Esophagus squamous epithelium (tissue), 5 donors: ENCODE data around the gene TUBE1. TPM values are rescaled to one million over a fixed set of nuclear protein-coding genes. Genes with fewer than 3 reads are reported as not detected.

Source experiments
- DNase-seq: peaks from one replicate; lab custom pipeline; 2025; lab: John Stamatoyannopoulos, UW
- H3K27ac ChIP-seq, 4 donors: fragments of 200-600 bp; sonication (generic); one replicate each; pipeline ENCODE4 v1.5.1; 2016 to 2019; ENCODE audit warnings: mild to moderate bottlenecking in 1 of 4
- H3K27me3 ChIP-seq, 4 donors: fragments of 200-600 bp; sonication (generic); 1 replicate in 3 of 4; 2 replicates in 1 of 4; pipeline versions ENCODE4 v1.5.1 to v1.6.0; 2017 to 2021; ENCODE audit warnings: antibody characterized with exemption in 1 of 4
- H3K36me3 ChIP-seq, 3 donors: fragments of 200-600 bp; sonication (generic); one replicate each; pipeline ENCODE4 v1.5.1; 2016 to 2019
- H3K4me1 ChIP-seq, 3 donors: fragments of 200-600 bp; sonication (generic); one replicate each; pipeline ENCODE4 v1.5.1; 2017 to 2019
- H3K4me3 ChIP-seq, 4 donors: fragments of 200-600 bp; sonication (generic); 1 replicate in 3 of 4; 2 replicates in 1 of 4; pipeline ENCODE4 v1.5.1; 2016 to 2019; ENCODE audit warnings: mild to moderate bottlenecking in 2 of 4, moderate library complexity in 1 of 4
- H3K9me3 ChIP-seq, 3 donors: fragments of 200-600 bp; sonication (generic); one replicate each; pipeline ENCODE4 v1.5.1; 2016 to 2019
- CTCF ChIP-seq, 6 experiments: fragments of 450-650 bp in 4 of 6; fragments of 200-600 bp in 2 of 6; sonication (generic) in 2 of 6; IDR thresholded peaks; one replicate each; pipeline ENCODE4 v1.5.1; 2016 to 2019; ENCODE audit warnings: antibody characterized with exemption in 6 of 6, mild to moderate bottlenecking in 4 of 6, moderate library complexity in 4 of 6
- POLR2A ChIP-seq, 4 donors: fragments of 450-650 bp; IDR thresholded peaks; one replicate each; pipeline ENCODE4 v1.6.1; 2017; ENCODE audit warnings: antibody characterized with exemption in 4 of 4, mild to moderate bottlenecking in 4 of 4, moderate library complexity in 3 of 4
- WGBS, 2 donors: methylation state at CpG; one replicate each; pipeline ENCODE4 v1.1.5; 2018; 5-methylcytosine and 5-hydroxymethylcytosine counted together
- intact Hi-C: fragments of 100-400 bp; cut with DNase I; formaldehyde crosslinking; loops from one replicate; pipeline ENCODE4 v1.15.0; 2022
- total RNA-seq, 4 donors: library from RNA; depleted of rRNA; stranded (reverse); fragments of >200 nt; gene quantifications; one replicate each; pipeline ENCODE4 v1.1.0, GENCODE V29; 2016
- donor health status: DM: yes; HTN: yes; CAD: no.

TUBE1 gene
- total RNA-seq, 4 donors from 2014 or later, result 9.7 to 28.4 (median 12.9) TPM

GRCh38 chr6:112037783-112038216 is 49.5 kb downstream of the TUBE1 start:
- Histone ChIP-seq H3K4me3 (peak overlapping the region in 1 of 4 donors; percentile 28), H3K36me3 (no peaks in the 10 kb centered on the region), H3K27ac (peak overlapping the region; percentile 3 to 85 (median 69)), H3K4me1 (peaks cover 0 to 25% (median 9%) of the 10 kb centered on the region in 3 donors), H3K27me3 (no peaks in the 10 kb centered on the region), H3K9me3 (no peaks in the 10 kb centered on the region)
- intact Hi-C loops, result no loop called here
- DNase-seq, result no peak
- WGBS, 2 donors, result 25 to 61% methylated on average over 1 to 8 of the region's 8 CpGs
- TF ChIP-seq CTCF (IDR thresholded peaks at IDR 0.05), result no peak
- no peak for TF ChIP-seq POLR2A (IDR thresholded peaks at IDR 0.05)

DNA sequence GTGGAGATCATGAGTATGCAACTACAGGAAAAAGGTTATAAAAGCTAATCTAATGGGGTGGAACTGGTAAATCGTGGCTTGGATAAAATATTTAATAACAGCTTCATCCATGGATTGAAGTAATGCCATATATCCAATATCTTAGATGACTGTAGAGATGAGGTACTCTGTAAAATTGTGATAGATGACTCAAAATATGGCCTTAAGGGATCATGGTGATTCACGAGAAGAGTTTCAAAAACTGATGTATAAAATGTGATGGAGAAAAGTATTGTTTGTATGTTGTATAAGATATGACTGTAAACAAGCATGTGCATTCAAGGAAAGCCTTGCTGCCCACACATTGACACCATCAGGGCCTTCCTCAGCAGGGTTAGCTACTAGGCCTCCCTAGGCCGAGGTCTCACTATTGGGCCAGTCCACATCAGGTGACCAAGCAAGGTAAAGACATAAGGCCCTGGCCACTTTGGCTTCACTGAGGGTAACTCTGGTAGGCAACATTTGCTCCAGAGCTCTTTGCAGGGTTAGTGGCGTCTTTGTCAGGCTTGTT is 51.1 kb downstream of the TUBE1 start:
- peak overlapping the region in 3 of 4 donors; percentile 32 to 72 (median 53) for H3K27ac ChIP-seq
- 70 to 86% methylated on average over 4 of the region's 4 CpGs for WGBS, 2 donors
- intact Hi-C loops, result no loop called here

GRCh38 chr6:112034616-112034995 is 52.7 kb downstream of the TUBE1 start:
- Histone ChIP-seq H3K27ac (peak overlapping the region in 3 of 4 donors; percentile 25 to 43 (median 33)), H3K36me3 (no peaks in the 10 kb centered on the region), H3K9me3 (no peaks in the 10 kb centered on the region), H3K27me3 (no peaks in the 10 kb centered on the region), H3K4me3 (no peak overlapping the region), H3K4me1 (peaks cover 0 to 42% (median 9%) of the 10 kb centered on the region in 3 donors)
- intact Hi-C loops, result no loop called here
- no peak for DNase-seq
- WGBS, 2 donors, result 90 to 95% methylated on average over 4 of the region's 4 CpGs
- TF ChIP-seq CTCF (IDR thresholded peaks at IDR 0.05) (no peak), POLR2A (IDR thresholded peaks at IDR 0.05) (no peak)

More for the DNA sequence above, 51.1 kb downstream of the TUBE1 start:
- no peak for TF ChIP-seq CTCF (IDR thresholded peaks at IDR 0.05)
- no peak for TF ChIP-seq POLR2A (IDR thresholded peaks at IDR 0.05)
- DNase-seq, result no peak
- no peaks in the 10 kb centered on the region for H3K36me3 ChIP-seq
- H3K4me3 ChIP-seq, result no peak overlapping the region
- H3K9me3 ChIP-seq, result no peaks in the 10 kb centered on the region
- H3K27me3 ChIP-seq, result no peaks in the 10 kb centered on the region
- peaks cover 0 to 26% (median 9%) of the 10 kb centered on the region in 3 donors for H3K4me1 ChIP-seq

DNA sequence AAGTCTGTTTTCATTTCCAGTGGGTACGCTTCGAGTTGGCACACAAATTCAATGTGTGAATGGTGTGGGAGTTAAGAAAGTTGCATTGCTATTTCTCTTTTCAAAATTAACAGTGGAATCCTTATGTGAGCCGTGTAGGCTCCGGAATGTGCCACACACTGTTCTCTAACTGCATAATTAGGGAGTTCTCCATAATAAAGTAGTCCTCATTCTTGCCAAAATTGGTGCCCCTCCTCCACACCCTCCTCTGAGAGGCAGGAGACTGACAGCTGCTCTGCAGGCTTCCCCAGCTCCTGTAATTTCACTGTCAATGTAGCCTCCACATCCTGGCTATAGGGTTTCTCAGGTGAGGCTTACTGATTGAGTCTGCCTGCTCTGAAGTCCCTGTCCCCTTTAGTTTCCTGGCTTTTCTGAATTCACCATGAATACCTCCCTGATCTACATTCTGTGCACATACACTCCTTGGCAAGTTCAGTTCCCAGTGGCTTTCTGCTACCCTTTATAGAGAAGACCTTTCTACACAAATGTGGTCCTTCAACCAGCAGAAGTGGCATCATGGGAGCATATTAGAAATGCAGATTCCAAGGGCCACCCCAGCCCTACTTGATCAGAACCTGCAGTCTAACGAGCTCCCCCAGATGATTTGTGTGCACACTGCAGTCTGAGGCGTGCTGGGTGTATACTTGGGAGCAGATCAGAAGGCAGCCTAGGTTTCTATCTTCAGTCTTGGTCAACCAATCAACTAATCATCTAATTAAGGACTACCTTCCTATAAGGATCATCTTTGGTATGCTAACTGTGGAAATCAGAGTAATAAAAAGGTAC is 53.3 kb downstream of the TUBE1 start:
- TF ChIP-seq POLR2A (IDR thresholded peaks at IDR 0.05) (no peak), CTCF (IDR thresholded peaks at IDR 0.05) (no peak)
- Histone ChIP-seq H3K4me1 (peaks cover 0 to 43% (median 9%) of the 10 kb centered on the region in 3 donors), H3K4me3 (no peak overlapping the region), H3K9me3 (no peaks in the 10 kb centered on the region), H3K36me3 (no peaks in the 10 kb centered on the region), H3K27me3 (no peaks in the 10 kb centered on the region), H3K27ac (peak overlapping the region in 3 of 4 donors; percentile 25 to 43 (median 33))
- intact Hi-C loops, result no loop called here
- no peak for DNase-seq
- 58 to 73% methylated on average over 4 to 6 of the region's 6 CpGs for WGBS, 2 donors

GRCh38 chr6:112032728-112033127 is 54.6 kb downstream of the TUBE1 start:
- WGBS, 2 donors, result 75 to 82% methylated on average over 6 of the region's 6 CpGs
- intact Hi-C loops, result no loop called here
- no peak for TF ChIP-seq POLR2A (IDR thresholded peaks at IDR 0.05)
- TF ChIP-seq CTCF (IDR thresholded peaks at IDR 0.05), result no peak
- no peaks in the 10 kb centered on the region for H3K9me3 ChIP-seq
- DNase-seq, result no peak
- no peak overlapping the region for H3K4me3 ChIP-seq
- no peaks in the 10 kb centered on the region for H3K27me3 ChIP-seq
- no peak overlapping the region for H3K27ac ChIP-seq
- no peaks in the 10 kb centered on the region for H3K36me3 ChIP-seq
- H3K4me1 ChIP-seq, result peaks cover 0 to 39% (median 2%) of the 10 kb centered on the region in 3 donors
